ENCODE data around the gene FNTB.

FNTB gene

DNA sequence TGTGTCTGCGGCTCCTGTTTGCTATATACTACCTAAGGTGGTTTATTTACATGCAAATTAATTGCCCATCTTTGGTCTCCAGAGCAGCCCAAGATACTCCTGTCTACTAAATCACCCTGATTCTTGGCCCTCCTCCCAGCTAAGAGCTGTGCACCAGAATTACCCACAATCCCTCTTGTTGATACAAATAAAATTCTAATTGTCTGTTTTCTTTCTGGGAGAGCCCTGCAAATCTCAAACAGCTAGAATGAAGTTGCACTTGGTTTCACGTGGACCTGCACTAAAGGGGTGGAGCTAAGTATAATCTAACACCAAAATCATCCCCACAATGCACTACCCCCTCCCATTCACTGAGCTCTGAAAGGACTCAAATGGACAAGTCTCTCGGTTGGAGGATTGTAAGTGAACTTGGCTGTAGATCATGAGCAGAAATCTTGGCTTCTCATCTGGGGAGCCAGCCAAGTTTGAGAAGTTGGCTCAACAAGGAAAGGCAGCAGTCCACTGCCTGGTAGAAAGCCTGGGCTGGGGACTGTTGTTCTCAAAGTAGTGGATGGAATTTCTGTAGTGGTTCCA, 109.0 kb downstream of the FNTB start:
- DNase-seq, result no peak

DNA sequence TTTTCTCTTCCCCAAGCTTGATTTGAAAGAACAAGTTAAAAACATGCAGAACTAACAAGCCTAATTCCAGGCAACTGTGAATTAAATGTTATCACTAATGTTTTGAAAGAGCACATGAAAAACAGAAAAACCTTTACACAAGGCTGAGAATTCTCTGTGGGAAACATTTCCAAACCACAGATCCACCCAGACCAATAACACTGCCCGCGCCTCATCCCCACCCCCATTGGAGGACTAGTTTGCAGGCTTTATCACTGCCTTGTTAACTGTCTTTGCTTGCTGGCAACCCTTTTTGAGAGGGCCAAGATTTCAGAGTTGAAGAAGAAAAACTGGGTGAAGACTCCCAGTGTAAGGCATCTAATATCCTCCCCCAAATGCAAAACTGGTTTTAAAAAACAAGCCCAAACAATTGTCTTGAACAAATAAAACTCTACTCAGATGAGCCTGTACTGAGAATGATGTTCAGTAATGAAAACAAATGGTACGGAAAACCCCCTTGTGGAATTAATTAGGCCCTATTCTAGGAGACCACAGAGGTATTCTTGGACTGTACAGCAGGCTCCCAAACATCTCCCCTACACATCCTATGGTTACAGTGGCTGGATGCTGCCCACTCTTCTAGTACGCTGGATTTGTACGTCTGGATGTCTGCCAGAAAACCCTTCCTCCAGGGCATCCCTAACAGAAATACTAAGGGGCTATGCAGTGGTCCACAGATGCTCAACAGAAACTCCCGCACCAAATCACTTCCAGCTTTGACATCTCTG, 109.8 kb downstream of the FNTB start:
- peak in 1 of 2 experiments; percentile 40 for DNase-seq

DNA sequence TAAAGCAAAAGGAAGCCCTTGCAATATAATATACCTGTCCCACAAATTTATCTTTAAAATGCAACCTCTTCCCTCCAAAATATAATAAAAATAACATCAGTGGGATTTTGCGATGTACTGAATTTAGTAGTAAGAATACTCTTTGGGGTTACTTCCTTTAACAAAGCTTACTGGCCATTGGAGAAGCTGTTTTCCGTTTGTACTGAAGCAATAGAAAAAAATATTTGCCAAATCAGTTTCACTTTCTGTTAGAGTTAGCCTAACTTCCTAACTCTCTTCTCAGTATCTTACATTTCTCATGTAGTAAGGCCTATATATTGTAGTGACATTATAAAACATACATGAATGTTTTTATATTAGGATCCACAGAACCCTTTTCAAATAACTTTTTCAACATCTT, 111.9 kb downstream of the FNTB start:
- DNase-seq, result no peak

DNA sequence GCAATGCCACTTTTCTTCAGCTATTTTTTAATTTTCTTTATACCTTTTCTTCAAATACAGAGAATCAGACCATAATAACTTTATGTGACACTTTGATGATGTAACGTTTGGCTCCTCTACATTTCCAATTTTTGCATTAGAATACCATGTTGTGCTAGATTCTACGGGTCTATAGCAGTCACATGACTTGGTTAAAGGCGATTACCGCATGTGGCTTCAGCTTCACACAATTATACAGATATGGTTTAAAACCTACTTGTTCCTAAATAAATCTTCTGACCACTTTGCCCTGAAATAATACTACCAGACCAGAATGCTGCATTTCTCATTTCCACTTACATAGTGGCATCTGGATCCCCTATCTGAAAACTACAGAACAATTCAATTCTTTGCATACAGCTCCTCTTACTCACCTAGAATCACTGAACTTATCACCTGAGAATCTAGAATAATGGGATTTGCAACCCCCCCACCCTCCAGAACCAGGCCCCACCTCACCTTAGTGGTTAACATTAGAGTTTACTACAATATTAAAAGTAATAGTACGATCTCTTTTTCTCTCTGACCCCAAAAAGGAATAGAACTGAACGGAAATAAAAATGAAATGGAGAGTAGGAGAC, 114.3 kb downstream of the FNTB start:
- no peak for DNase-seq

DNA sequence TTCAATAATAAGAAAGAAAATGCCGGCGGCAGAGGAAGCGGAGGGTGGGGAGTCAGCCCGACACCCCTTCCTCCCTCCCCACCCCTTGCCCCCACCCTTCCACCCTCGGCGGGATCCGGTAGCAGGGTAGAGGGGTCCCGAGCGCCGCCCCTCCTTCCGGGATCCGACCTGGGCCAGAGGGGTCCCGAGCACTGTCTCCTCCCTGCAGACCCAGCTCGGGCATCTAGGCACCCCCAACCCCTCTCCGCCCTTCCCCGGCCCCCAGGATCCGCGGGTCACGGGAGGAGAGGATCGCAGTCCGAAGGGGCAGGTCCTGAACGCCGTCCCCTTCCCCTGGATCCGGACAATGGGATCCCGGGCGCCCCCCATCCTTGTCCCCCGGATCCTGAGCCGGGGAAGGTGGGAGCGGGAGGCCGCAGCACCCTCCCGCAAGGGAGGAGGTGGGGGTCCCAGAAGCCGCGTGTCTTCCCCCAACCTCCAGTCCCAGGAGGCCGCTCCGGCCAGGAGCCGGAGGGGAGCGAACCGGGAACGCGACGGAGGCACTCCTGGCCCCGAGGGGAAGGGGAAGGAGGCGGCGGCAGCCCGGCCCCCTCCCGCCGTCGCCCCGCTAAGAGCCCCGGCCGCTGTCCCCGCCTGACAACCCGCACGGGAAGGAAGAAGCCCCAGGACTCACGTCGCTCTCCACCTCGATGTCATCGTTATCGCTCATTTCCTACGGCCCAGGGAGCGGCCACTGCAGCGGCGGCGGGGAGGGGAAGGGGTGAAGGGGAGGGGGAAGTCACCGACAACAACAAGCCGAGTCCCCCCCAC, 115.1 kb downstream of the FNTB start:
- peak; percentile 44 to 54 for DNase-seq

DNA sequence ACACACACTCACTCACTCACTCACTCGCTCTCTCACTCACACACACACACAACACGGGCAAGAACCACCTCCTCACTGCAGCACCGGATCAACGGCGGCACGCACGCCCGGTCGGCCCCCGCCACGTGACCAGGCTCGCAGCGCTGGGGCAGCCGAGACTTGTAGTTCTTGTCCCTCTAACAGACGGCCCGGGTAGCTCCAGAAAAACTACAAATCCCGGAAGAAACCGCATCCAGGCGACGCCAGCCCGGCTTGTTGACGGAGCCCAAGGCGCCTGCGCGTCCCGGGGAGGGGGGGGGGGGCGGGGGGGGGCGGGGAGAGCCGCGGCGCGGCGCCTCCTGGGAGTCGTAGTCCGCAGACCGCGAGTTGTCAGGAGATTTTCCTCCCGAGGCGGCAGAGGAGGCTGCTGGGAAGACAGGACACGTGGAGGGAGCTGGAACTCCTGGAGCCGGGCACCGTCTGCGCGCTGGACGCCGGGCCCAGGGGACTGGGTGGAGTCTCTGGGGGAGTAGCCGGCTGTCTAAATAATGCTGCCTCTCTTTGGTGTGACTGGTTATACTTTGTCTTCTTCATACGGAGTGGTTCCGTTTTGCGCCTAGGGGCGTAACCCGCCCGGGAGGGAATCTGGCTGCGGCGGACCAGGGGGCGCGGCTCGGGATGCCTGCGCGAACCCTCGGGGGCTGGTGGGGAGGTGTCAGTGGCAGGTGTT, 115.9 kb downstream of the FNTB start, which contains the start of gene MAX:
Gene MAX, minus strand, starts transcription at position 77 of the 709 bp plus-strand sequence. CDS start 178 bp downstream, outside the sequence.
- DNase-seq, result peak; percentile 97 to 98

DNA sequence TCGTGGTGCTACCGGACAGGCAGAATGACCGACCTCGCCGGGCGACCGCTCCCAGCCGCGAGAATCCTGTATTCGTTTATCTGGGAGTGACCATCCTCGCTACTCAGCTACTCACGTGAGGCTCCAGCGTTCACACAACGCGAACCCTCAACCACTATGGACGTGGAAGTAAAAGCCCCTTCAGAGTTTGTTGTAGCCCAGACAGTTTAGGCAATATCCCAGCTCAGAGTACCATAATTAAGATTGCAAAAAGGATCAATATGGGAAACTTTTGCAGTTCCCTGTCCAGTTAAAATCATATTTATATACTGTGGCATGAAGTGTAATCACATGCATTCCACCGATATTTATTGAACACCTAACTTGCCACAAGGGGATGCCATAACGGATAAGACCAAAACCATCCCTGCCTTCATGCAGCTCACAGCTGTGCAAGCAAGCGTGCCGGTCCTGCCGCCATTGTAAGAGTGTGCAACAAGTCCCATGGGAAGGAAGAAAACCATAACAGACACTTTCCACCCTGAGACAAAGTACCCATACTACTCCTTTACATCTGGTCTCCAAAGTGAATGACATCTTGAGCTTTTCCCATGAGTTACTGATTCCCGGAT, 116.6 kb downstream of the FNTB start:
- DNase-seq, result peak in 1 of 2 experiments; percentile 32

DNA sequence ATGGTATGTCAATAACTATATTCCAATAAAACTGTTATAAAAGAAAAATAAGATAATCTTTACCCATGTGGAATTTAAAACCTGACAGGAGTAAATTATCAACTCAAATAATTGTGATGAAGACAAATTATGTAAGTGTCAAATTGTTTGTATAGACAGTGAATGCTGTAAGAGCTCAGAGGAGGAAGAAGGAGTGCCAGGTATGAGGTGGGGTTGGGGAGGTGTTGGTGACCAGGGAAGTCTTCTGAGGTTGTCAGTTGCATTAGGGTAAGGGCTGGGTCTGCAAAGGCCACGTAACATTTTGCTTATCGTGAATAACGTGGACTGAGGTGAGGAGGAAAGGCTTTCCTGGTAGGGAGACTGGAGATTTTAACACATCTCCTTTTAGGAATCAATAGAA, 118.1 kb downstream of the FNTB start:
- DNase-seq, result no peak

DNA sequence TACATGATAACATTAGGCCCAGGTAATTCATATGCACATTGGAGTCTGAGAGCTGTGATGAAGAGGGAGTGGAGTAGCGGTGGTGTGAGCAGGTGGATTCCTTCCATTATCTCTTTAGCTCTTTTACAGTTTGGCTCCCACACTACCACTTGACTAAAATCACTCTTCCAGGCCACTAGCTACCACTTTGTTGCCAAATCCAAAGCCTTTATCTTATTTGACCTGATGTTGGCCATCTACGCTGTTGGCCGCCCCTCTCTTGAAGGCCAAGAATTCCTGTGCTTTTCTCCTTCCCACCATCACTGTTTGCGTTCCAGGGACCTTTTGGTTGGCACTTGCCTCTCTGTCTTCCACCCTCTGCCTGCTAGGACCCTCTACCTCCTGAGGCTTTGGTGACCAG, 119.6 kb downstream of the FNTB start:
- no peak for DNase-seq

DNA sequence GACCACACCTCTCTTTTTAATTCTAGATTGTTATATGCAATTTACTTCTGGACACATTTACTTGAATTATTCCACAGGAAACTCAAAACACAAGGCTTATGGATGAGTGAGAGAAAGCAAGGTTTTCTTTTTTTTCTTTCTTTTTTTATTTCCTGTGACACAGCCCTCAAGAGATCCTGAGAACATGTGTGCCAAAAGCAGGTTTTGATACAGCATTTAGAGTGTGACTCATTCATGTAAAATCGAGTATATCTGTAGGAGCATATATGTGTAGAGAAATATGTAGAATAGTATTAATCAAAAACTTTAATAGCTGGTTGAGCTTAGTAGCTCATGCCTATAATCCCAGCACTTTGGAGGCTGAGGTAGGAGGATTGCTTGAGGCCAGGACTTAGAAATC, 120.0 kb downstream of the FNTB start:
- no peak for DNase-seq

DNA sequence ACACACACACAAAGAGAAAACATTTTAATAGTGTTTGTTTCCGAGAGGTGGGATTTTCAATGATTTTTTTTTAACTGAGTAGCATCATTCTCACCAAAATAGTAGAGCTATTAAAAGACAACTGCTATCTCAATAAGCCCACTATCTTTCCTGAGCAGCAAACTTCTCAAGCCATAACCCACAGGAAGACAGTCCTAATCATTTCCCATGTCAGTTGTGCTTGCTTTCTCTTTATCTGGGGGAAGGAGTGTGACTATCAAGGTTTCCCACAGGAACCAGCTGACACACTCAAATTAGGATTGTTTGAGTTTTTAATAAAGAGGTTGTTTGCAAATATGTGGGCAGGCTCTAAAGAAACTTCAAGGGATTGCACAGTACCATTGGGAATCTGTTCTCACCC, 120.5 kb downstream of the FNTB start:
- no peak for DNase-seq

DNA sequence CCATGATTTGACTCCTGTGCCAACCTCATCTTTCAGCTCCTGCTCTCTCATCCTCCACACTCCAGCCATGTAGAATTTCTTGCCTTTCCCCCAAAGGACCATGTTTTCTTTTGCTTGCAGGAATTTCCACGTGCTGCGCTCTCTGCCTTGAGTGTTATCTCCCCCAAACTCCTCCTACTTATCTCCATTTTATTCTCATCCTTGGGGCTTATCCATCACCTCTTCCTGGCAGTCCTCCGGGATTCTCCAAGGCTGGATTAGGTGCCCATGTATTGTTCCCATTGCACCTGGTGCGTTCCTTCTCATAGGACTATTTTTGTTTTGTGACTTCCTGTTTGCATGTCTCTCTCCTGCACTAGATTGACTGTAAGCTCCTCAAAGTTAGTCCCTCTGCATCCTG, 122.7 kb downstream of the FNTB start:
- DNase-seq, result no peak

DNA sequence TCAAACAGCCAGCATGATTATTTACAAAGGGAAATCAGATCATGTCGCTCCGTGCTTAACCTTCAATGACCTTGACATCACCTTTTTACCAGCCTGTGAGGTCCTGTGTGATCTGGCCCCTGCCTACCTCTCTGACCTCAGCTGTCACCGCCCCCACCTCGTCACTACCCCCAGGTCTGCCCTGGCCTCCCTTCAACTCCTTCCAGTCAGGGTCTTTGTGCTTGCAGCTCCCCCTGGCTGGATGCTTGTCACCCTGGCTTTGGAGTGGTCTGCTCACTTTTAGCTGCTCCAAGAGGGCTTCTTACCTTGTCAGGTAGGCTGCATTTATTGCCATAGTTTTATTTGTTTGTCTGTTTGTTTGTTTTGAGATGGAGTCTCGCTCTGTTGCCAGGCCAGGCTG, 123.8 kb downstream of the FNTB start:
- no peak for DNase-seq

All from activated T-cell treated with anti-CD3 and anti-CD28 coated beads, Interleukin-2, amount 50 U/mL, for 48 hours (primary cell).